NCI-H226 (cell line): ENCODE measurements around the gene LZTS2.
"Not testable (repeated sequence)": the region's sequence is repeated elsewhere in the genome, so short reads cannot be mapped to it uniquely, and the experiment has no call there.

Experiments
- DNase-seq: peaks from one replicate; pipeline ENCODE4 v3.0.0-alpha.2; 2015

Gene LZTS2

GRCh38 chr10:100999742-101000126 lies at the start of gene LZTS2:
Gene LZTS2, plus strand, starts transcription at chr10:100999808. Its CDS starts 2,731 bp downstream, at chr10:101002539.
- no peak for DNase-seq

GRCh38 chr10:100960251-100960650 lies 39.4 kb upstream of the LZTS2 start:
- DNase-seq, result no peak

GRCh38 chr10:100962351-100963080 lies 37.1 kb upstream of the LZTS2 start:
- no peak for DNase-seq

DNA sequence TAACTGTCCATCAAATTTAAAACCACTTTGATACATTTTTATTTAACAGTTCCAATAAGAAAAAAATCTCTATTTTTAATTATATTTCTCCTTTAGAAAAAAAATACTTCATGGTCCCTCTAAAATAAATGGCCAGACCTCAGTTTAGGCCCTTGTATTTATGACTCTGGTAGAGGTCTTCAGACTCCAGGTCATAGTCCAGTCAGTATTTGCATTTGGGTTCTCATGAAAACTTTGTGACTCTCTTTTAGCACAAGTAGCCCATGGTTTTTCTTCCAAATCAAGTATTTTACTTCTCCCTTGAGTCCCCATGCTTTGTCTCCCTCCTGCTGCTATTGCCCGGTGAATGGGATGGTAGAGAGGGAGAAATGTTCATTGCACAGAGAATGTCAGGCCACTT lies 35.8 kb upstream of the LZTS2 start:
- DNase-seq, result no peak

DNA sequence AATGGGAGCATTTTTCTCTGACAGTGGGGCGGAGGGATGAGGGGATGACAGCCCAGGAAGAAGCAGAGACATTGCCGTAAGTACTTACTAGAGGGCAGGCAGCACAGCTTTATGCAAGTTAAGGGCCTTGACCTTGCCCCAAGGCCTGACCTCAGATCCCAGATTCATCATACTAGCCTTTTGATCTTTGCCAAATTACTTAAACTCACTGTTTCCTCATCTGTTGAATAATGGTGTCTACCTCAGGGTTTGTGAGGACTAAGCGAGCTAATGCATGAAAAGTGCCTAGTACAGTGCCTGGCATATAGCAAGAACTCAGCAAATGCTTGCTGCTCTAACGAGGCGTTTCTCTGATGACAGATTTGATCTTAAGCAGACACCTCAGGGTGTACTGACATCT lies 33.8 kb upstream of the LZTS2 start:
- DNase-seq, result no peak

GRCh38 chr10:100966887-100967286 lies 32.7 kb upstream of the LZTS2 start:
- DNase-seq, result no peak

- no peak for DNase-seq
These were observed 32.3 kb upstream of the LZTS2 start for GRCh38 chr10:100967332-100967731.

DNA sequence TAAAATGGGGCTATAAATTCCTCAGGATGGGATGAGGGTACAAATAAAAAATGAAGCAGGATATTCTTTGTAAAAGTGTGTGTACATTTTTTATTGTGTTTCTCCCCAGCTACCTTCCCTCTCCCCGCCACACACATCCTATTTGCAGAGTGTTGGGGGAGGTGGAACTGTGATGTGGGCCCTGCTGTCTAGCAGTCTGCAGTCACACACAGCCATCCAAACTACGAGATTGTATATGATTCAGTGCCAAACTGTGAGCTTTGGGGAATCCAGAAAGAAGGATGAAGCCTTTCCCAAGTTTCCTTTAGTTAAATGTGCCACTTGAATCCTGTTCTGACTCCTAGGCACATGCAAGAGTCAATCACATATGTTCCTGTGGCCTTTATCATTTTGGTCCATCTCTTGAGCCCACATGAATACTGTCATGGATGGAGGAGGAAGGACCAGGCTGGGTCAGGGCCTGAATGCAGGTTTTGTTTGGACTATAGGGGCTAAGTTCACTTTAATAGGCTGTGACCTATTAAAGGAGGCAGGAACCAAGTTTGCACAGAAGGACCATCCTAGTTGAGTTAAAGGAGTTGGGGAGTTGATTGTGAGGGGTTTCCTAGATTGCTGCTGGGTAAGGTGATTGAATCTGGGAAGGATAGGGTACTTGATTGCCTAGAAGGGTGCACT lies 31.4 kb upstream of the LZTS2 start:
- no peak for DNase-seq

DNA sequence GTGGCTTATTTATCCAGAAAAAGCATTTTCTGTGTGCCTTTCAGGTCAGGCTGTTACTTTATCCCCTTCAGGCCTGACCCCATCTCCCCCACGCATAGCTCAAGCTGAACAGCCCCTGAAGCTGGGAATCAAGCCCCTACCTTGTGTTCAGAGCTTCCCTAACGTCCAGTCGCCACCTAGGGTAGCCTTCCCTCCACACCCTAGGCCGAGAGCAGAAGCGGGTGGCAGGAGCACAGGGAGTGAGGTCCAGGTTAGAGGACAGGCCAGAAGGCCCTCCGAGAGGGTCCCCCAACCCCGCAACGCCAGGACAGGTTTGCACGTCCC lies 30.8 kb upstream of the LZTS2 start:
- no peak for DNase-seq

DNA sequence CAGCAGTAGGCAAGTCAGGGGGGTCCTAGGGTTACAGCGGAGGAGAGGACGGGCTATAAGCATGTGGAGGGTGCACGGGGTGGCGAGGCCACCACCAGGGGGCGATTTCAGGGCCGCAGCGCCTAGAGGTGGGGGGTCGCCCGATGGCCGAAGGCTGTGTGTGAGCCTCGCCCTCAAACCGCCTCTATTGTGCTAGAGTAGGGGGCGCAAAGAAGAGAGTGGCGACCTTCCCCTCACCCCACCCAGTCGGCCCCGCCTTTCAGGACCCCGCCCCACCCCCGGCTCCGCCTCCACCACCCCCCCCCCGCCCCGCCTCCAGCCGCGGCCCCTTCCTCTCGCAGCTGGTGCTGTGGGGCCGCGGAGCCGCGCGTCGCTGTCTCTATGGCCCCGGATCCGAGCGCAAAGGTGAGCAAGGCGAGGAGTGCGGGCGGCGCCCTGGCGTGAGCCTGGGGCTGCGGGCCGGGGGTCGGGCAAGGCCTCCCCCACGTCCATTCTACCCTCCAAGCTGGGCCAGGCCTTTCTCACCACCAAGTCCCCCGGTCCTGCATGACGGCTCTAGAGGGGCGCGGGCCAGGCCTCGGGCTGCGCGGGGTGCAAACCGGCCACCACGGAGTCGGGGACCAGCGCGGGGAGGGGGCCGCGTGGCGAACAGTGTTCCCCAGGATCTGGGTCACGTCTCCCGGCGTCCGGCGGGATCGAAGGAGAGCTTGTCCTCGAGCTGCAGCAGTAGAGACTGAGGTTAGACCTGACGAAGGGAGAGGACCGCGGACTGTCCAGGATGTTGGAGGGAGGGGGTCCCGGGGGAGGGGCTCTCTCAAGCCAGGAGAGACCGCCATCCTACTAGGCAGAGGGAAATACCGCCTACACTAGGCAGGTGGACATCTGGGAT lies 30.2 kb upstream of the LZTS2 start, which contains the start of gene SEMA4G:
SEMA4G (plus strand) TSS at position 318 of the 889 bp plus-strand sequence. CDS start 3,409 bp downstream, outside the sequence.
- no peak for DNase-seq

DNA sequence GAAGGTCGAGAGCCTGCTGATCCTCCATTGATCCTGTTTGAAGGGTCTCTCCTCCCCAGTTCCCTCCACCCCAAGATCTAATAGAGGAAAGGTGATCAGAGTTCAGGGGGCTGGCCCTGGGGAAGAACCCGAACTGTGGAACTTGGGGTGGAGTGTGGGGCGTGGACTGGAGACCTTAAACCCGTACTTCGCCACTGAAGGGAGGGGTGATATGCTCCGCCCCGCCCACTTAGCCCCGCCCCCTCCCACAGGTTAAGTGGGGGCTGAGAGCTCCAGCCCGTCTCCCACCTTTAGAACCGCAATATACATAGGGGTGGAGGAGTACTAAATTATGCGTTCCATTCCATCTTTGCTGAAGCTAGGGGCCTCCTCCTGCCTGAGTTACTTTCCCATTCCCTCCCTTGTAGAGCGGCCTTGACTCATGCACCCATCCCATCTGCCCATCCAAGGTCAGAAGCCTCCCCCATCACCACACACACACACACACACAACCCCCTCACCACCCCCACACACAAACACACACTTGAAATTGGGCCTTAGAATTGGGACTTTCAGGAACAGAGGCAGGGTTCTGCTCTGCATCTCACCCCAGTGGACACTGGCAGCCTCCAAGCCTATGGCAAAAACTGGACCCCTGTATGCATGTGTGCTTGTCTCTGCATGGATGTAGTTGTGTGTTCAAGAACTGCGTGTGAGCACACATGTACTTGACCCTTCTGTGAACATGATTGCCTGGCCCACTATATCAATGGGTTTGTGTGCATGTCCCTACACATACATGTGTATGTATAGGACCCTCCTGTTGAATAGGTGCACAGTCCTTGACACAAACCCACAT lies 29.3 kb upstream of the LZTS2 start:
- no peak for DNase-seq

- no peak for DNase-seq
These were observed 28.4 kb upstream of the LZTS2 start for GRCh38 chr10:100970914-100971811.

DNA sequence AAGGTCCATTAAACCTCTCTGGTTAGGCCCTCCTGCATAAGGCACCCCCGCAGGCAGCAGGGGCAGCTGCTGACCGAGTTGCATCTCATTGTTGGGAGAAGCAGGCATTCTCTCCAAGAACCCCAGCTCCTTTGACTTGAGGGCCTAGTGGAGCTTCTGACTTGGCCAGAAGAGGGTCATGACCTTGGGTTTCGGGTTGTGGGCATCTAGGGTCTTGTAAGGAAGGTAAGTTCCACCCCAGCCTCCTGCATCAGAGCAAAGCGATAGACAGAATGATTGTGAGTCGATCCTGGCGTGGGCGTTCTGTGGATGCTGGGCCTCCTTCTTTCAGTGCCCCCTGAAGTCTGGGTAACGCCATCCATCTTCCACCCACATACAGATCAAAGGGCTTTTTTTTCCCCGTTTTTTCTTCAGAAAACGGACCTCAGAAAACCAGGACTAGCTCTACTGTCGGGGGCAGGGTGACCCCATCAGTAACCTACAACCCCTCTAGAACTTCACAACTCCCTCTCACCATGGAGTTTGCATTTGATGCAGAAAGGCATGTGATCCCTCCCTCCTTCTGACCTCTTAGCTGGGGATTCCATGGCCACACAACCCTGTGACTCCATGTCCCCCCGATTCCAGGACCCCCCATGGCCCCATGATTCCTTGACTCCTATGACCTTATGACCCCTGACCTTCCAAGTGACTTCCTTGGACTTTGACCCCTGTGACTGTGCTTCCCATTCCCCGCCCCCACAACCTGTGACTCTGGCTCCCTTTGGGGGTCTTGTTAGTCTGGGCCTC lies 27.3 kb upstream of the LZTS2 start:
- no peak for DNase-seq

GRCh38 chr10:100972904-100973535 lies 26.6 kb upstream of the LZTS2 start:
- no peak for DNase-seq

GRCh38 chr10:100975397-100975796 lies 24.2 kb upstream of the LZTS2 start:
- DNase-seq, result not testable (repeated sequence)

- DNase-seq, result no peak
These were observed 22.7 kb upstream of the LZTS2 start for GRCh38 chr10:100976906-100977305.

GRCh38 chr10:100977436-100977835 lies 22.2 kb upstream of the LZTS2 start:
- no peak for DNase-seq

GRCh38 chr10:100978121-100978900 lies 21.3 kb upstream of the LZTS2 start:
- no peak for DNase-seq

DNA sequence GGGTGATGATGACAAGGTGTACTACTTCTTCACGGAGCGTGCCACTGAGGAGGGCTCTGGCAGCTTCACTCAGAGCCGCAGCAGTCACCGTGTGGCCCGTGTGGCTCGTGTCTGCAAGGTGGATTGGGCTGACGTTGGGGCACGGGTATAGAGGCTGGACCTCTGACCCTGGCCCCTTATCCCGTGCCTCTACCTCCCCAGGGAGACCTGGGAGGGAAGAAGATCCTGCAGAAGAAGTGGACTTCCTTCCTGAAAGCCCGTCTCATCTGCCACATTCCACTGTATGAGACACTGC lies 20.8 kb upstream of the LZTS2 start:
- no peak for DNase-seq
